HEK293 (cell line): ENCODE data around the gene RAET1E.

Experiments
- CTCF ChIA-PET: fragments of 350-600 bp; formaldehyde crosslinking; extraction: SDS; loops from one replicate; lab custom pipeline; 2021; ENCODE audit warnings: antibody characterized with exemption; lab: Yijun Ruan, JAX
- POLR2A ChIA-PET: fragments of 300-600 bp; formaldehyde crosslinking; extraction: SDS; loops from one replicate; lab custom pipeline; 2020; ENCODE audit warnings: antibody characterized with exemption, inconsistent platforms; lab: Yijun Ruan, JAX
- H3K27ac ChIP-seq: fragments of 200-500 bp; sonication (Bioruptor generic); 2 replicates; pipeline ENCODE4 v1.5.1; 2014; ENCODE audit warnings: low read depth, low read length, control low read depth, inconsistent platforms; ENCODE audit errors: extremely low read depth
- H3K36me3 ChIP-seq, 2 experiments: fragments of 200-500 bp in 1 of 2; sonication (Bioruptor generic) in 1 of 2; 1 replicate in 1 of 2; 2 replicates in 1 of 2; pipeline ENCODE4 v1.5.1; 2014 to 2017; ENCODE audit warnings: inconsistent platforms in 2 of 2, low read length in 2 of 2; ENCODE audit not compliant: control insufficient read depth in 2 of 2, insufficient read depth in 1 of 2
- H3K4me1 ChIP-seq: fragments of 200-500 bp; sonication (Bioruptor generic); 2 replicates; pipeline ENCODE4 v1.5.1; 2014; ENCODE audit warnings: mild to moderate bottlenecking, low read length, inconsistent platforms; ENCODE audit not compliant: control insufficient read depth, insufficient read depth
- H3K4me3 ChIP-seq: 2 replicates; pipeline ENCODE4 v1.5.1; 2011; ENCODE audit warnings: low read depth, mild to moderate bottlenecking, control low read depth, low read length, moderate library complexity
- H3K9me3 ChIP-seq: fragments of 200-500 bp; sonication (Bioruptor generic); 2 replicates; pipeline ENCODE4 v1.5.1; 2014; ENCODE audit warnings: low read depth, low read length, inconsistent platforms; ENCODE audit not compliant: control insufficient read depth, insufficient read depth
- KLF9 ChIP-seq: fragments of 450-650 bp; formaldehyde crosslinking; IDR thresholded peaks from 2 replicates; pipeline ENCODE4 v1.5.1; 2016; ENCODE audit warnings: missing biosample characterization, missing genetic modification characterization, low read depth
- YY1 ChIP-seq: fragments of 450-650 bp; formaldehyde crosslinking; IDR thresholded peaks from 2 replicates; pipeline ENCODE4 v1.5.1; 2018; ENCODE audit warnings: missing biosample characterization, missing genetic modification characterization
- ZBTB1 ChIP-seq: fragments of 450-650 bp; formaldehyde crosslinking; IDR thresholded peaks from 2 replicates; pipeline ENCODE4 v1.5.1; 2016; ENCODE audit warnings: missing biosample characterization, missing genetic modification characterization
- ZIC2 ChIP-seq: fragments of 450-650 bp; formaldehyde crosslinking; IDR thresholded peaks from 2 replicates; pipeline ENCODE4 v1.5.1; 2016; ENCODE audit warnings: missing biosample characterization, missing genetic modification characterization
- ZNF132 ChIP-seq: fragments of 450-650 bp; formaldehyde crosslinking; IDR thresholded peaks from 2 replicates; pipeline ENCODE4 v1.5.1; 2017; ENCODE audit warnings: missing biosample characterization, missing genetic modification characterization, borderline replicate concordance
- ZNF155 ChIP-seq: fragments of 450-650 bp; formaldehyde crosslinking; IDR thresholded peaks from 2 replicates; pipeline ENCODE4 v1.5.1; 2016; ENCODE audit warnings: missing biosample characterization, missing genetic modification characterization
- ZNF184 ChIP-seq: fragments of 450-650 bp; IDR thresholded peaks from 2 replicates; pipeline ENCODE4 v1.5.1; 2018; ENCODE audit warnings: missing biosample characterization, mild to moderate bottlenecking, missing genetic modification characterization
- ZNF239 ChIP-seq: fragments of 450-650 bp; formaldehyde crosslinking; IDR thresholded peaks from 2 replicates; pipeline ENCODE4 v1.5.1; 2016; ENCODE audit warnings: missing biosample characterization, missing genetic modification characterization
- ZNF302 ChIP-seq: fragments of 450-650 bp; formaldehyde crosslinking; IDR thresholded peaks from 2 replicates; pipeline ENCODE4 v1.5.1; 2016; ENCODE audit warnings: missing biosample characterization, missing genetic modification characterization, low read depth
- ZNF354C ChIP-seq: fragments of 450-650 bp; formaldehyde crosslinking; IDR thresholded peaks from 2 replicates; pipeline ENCODE4 v1.5.1; 2016; ENCODE audit warnings: missing biosample characterization, missing genetic modification characterization, low read depth, borderline replicate concordance
- ZNF394 ChIP-seq: fragments of 450-650 bp; formaldehyde crosslinking; IDR thresholded peaks from 2 replicates; pipeline ENCODE4 v1.5.1; 2016; ENCODE audit warnings: missing biosample characterization, missing genetic modification characterization, mild to moderate bottlenecking, moderate library complexity, borderline replicate concordance
- ZNF416 ChIP-seq: fragments of 450-650 bp; formaldehyde crosslinking; IDR thresholded peaks from 2 replicates; pipeline ENCODE4 v1.5.1; 2016; ENCODE audit warnings: missing biosample characterization, missing genetic modification characterization
- ZNF48 ChIP-seq: fragments of 450-650 bp; formaldehyde crosslinking; IDR thresholded peaks from 2 replicates; pipeline ENCODE4 v1.5.1; 2016; ENCODE audit warnings: missing biosample characterization, missing genetic modification characterization
- ZNF501 ChIP-seq: fragments of 450-650 bp; formaldehyde crosslinking; IDR thresholded peaks from 2 replicates; pipeline ENCODE4 v1.5.1; 2016; ENCODE audit warnings: missing biosample characterization, missing genetic modification characterization
- ZNF510 ChIP-seq: fragments of 450-650 bp; formaldehyde crosslinking; IDR thresholded peaks from 2 replicates; pipeline ENCODE4 v1.5.1; 2018; ENCODE audit warnings: mild to moderate bottlenecking, missing genetic modification characterization, missing biosample characterization; ENCODE audit not compliant: insufficient replicate concordance
- ZNF530 ChIP-seq: fragments of 450-650 bp; formaldehyde crosslinking; IDR thresholded peaks from 2 replicates; pipeline ENCODE4 v1.5.1; 2016; ENCODE audit warnings: low read depth, missing biosample characterization, missing genetic modification characterization
- ZNF560 ChIP-seq: fragments of 450-650 bp; formaldehyde crosslinking; IDR thresholded peaks from 2 replicates; pipeline ENCODE4 v1.5.1; 2017; ENCODE audit warnings: missing biosample characterization, missing genetic modification characterization, borderline replicate concordance
- ZNF561 ChIP-seq: fragments of 450-650 bp; IDR thresholded peaks from 2 replicates; pipeline ENCODE4 v1.5.1; 2018; ENCODE audit warnings: missing biosample characterization, missing genetic modification characterization, borderline replicate concordance
- ZNF624 ChIP-seq: fragments of 450-650 bp; formaldehyde crosslinking; IDR thresholded peaks from 2 replicates; pipeline ENCODE4 v1.5.1; 2017; ENCODE audit warnings: missing biosample characterization, missing genetic modification characterization
- ZNF677 ChIP-seq: fragments of 450-650 bp; IDR thresholded peaks from 2 replicates; pipeline ENCODE4 v1.5.0; 2018; ENCODE audit warnings: missing biosample characterization, mild to moderate bottlenecking, missing genetic modification characterization, moderate library complexity
- ZNF830 ChIP-seq: fragments of 450-650 bp; IDR thresholded peaks from 2 replicates; pipeline ENCODE4 v1.5.0; 2018; ENCODE audit warnings: missing biosample characterization, missing genetic modification characterization, low read depth, mild to moderate bottlenecking, moderate library complexity
- TF ChIP-seq, protein P1 (sequence below): fragments of 450-650 bp; formaldehyde crosslinking; IDR thresholded peaks from 2 replicates; pipeline ENCODE4 v1.5.1; 2016; ENCODE audit warnings: missing biosample characterization, missing genetic modification characterization
- TF ChIP-seq, protein P2 (sequence below): fragments of 450-650 bp; formaldehyde crosslinking; IDR thresholded peaks from 2 replicates; pipeline ENCODE4 v1.5.1; 2017; ENCODE audit warnings: missing biosample characterization, missing genetic modification characterization
- TF ChIP-seq, protein P3 (sequence below): fragments of 450-650 bp; formaldehyde crosslinking; IDR thresholded peaks from 2 replicates; pipeline ENCODE4 v1.5.1; 2016; ENCODE audit warnings: missing biosample characterization, missing genetic modification characterization
- TF ChIP-seq, protein P4 (sequence below): fragments of 450-650 bp; formaldehyde crosslinking; optimal IDR thresholded peaks from 2 replicates; pipeline ENCODE3; 2016; ENCODE audit warnings: missing biosample characterization, mild to moderate bottlenecking, missing genetic modification characterization
- TF ChIP-seq, protein P5 (sequence below): fragments of 450-650 bp; formaldehyde crosslinking; IDR thresholded peaks from 2 replicates; pipeline ENCODE4 v1.5.1; 2016; ENCODE audit warnings: missing biosample characterization, missing genetic modification characterization, borderline replicate concordance
- TF ChIP-seq, protein P6 (sequence below): fragments of 450-650 bp; formaldehyde crosslinking; IDR thresholded peaks from 2 replicates; pipeline ENCODE4 v1.5.1; 2016; ENCODE audit warnings: missing biosample characterization, missing genetic modification characterization

Gene RAET1E

DNA sequence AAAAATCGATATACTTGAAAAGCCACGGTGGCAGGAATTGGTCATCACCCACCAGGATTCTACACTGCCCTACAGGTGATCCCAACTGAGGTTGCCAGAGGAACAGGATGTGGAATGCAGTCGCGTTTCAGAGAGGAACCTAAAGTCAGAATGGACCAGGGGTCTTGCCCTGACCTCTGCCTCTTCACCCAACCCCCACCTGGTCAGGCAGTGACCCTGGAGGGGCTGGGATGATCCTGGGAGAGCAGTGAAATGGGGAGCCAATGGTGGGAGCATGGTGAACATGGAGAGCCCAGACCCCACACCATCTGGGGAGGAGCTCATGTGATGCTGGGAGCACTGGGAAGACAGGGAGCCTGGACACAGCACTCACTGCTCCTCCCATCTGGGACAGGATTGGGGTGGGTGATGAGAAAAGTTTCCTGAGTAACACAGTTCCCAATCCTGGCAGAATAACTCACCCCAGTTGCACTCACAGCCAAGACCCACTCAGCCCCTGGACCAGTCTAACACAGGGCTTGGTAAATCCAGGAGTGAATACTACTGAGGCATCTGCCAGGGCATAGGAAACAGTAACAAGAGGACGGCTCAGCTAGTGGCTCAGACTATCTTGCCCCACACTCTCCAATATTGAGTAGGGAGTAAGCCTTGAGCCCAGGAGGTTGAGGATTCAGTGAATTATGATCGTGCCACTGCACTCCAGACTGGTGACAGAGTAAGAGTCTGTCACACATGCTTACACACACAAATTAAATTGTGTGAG, 42.2 kb upstream of the RAET1E start:
- H3K36me3 ChIP-seq, result no peaks in the 10 kb centered on the region
- no peaks in the 10 kb centered on the region for H3K4me1 ChIP-seq
- ChIA-PET POLR2A (interaction anchor here (1.3 kb wide), 1 partner anchor 24 kb away, joined by 4 read pairs; the partner anchor contains the start of gene ULBP1), CTCF (interaction anchor here (0.5 to 1.9 kb wide), 10 partner anchors 10 to 1182 kb away, joined by 3 to 8 read pairs (median 4); no protein-coding TSS in a partner anchor)
- TF ChIP-seq ZNF530 (no peak), ZNF132 (tag by site-specific recombination) (no peak), YY1 (tag by site-specific recombination) (no peak), ZNF624 (tag by site-specific recombination) (no peak), ZNF155 (no peak), ZNF510 (tag by site-specific recombination) (no peak), ZNF560 (tag by site-specific recombination) (no peak), ZIC2 (tag by site-specific recombination) (no peak), ZNF302 (tag by site-specific recombination) (no peak), KLF9 (no peak), ZNF830 (no peak), ZNF561 (tag by site-specific recombination) (no peak), ZNF501 (no peak)
- TF ChIP-seq, protein P1, sequence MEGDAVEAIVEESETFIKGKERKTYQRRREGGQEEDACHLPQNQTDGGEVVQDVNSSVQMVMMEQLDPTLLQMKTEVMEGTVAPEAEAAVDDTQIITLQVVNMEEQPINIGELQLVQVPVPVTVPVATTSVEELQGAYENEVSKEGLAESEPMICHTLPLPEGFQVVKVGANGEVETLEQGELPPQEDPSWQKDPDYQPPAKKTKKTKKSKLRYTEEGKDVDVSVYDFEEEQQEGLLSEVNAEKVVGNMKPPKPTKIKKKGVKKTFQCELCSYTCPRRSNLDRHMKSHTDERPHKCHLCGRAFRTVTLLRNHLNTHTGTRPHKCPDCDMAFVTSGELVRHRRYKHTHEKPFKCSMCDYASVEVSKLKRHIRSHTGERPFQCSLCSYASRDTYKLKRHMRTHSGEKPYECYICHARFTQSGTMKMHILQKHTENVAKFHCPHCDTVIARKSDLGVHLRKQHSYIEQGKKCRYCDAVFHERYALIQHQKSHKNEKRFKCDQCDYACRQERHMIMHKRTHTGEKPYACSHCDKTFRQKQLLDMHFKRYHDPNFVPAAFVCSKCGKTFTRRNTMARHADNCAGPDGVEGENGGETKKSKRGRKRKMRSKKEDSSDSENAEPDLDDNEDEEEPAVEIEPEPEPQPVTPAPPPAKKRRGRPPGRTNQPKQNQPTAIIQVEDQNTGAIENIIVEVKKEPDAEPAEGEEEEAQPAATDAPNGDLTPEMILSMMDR (tag by site-specific recombination), result no peak
- TF ChIP-seq, protein P2, sequence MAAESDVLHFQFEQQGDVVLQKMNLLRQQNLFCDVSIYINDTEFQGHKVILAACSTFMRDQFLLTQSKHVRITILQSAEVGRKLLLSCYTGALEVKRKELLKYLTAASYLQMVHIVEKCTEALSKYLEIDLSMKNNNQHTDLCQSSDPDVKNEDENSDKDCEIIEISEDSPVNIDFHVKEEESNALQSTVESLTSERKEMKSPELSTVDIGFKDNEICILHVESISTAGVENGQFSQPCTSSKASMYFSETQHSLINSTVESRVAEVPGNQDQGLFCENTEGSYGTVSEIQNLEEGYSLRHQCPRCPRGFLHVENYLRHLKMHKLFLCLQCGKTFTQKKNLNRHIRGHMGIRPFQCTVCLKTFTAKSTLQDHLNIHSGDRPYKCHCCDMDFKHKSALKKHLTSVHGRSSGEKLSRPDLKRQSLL (tag by site-specific recombination), result no peak
- TF ChIP-seq, protein P3, sequence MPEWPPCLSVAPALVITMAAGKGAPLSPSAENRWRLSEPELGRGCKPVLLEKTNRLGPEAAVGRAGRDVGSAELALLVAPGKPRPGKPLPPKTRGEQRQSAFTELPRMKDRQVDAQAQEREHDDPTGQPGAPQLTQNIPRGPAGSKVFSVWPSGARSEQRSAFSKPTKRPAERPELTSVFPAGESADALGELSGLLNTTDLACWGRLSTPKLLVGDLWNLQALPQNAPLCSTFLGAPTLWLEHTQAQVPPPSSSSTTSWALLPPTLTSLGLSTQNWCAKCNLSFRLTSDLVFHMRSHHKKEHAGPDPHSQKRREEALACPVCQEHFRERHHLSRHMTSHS (tag by site-specific recombination), result no peak
- TF ChIP-seq, all 188 proteins: peak for 0
- no peaks in the 10 kb centered on the region for H3K9me3 ChIP-seq
- H3K27ac ChIP-seq, result no peak overlapping the region
- no peak overlapping the region for H3K4me3 ChIP-seq

DNA sequence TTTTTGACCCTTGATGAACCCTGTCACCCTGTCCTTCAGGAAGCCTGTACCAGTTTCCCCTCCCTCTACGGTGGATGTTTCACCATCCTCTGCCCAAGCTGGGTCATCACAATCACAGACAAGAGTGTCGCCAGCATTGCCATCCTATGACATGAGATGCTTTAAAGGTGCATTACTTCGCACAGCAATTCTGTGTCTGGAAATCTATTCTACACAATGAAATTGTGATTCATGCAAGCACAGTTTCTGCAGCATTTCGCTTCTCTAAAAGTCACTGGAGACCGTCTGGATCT, 41.4 kb upstream of the RAET1E start:
- POLR2A ChIA-PET, result no interaction called here
- TF ChIP-seq ZNF677 (tag by site-specific recombination), result no peak
- TF ChIP-seq ZBTB1 (tag by site-specific recombination), result no peak
- no peak for TF ChIP-seq ZNF416 (tag by site-specific recombination)
- TF ChIP-seq, protein P4, sequence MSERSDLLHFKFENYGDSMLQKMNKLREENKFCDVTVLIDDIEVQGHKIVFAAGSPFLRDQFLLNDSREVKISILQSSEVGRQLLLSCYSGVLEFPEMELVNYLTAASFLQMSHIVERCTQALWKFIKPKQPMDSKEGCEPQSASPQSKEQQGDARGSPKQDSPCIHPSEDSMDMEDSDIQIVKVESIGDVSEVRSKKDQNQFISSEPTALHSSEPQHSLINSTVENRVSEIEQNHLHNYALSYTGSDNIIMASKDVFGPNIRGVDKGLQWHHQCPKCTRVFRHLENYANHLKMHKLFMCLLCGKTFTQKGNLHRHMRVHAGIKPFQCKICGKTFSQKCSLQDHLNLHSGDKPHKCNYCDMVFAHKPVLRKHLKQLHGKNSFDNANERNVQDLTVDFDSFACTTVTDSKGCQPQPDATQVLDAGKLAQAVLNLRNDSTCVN (tag by site-specific recombination), result no peak
- no peak for TF ChIP-seq ZNF394
- TF ChIP-seq, protein P5, sequence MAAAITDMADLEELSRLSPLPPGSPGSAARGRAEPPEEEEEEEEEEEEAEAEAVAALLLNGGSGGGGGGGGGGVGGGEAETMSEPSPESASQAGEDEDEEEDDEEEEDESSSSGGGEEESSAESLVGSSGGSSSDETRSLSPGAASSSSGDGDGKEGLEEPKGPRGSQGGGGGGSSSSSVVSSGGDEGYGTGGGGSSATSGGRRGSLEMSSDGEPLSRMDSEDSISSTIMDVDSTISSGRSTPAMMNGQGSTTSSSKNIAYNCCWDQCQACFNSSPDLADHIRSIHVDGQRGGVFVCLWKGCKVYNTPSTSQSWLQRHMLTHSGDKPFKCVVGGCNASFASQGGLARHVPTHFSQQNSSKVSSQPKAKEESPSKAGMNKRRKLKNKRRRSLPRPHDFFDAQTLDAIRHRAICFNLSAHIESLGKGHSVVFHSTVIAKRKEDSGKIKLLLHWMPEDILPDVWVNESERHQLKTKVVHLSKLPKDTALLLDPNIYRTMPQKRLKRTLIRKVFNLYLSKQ (tag by site-specific recombination), result no peak
- no peak for TF ChIP-seq ZNF184 (tag by site-specific recombination)
- TF ChIP-seq ZNF354C (tag by site-specific recombination), result no peak
- no peak for TF ChIP-seq ZNF48 (tag by site-specific recombination)
- TF ChIP-seq, protein P6, sequence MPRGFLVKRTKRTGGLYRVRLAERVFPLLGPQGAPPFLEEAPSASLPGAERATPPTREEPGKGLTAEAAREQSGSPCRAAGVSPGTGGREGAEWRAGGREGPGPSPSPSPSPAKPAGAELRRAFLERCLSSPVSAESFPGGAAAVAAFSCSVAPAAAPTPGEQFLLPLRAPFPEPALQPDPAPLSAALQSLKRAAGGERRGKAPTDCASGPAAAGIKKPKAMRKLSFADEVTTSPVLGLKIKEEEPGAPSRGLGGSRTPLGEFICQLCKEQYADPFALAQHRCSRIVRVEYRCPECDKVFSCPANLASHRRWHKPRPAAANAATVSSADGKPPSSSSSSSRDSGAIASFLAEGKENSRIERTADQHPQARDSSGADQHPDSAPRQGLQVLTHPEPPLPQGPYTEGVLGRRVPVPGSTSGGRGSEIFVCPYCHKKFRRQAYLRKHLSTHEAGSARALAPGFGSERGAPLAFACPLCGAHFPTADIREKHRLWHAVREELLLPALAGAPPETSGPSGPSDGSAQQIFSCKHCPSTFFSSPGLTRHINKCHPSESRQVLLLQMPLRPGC (tag by site-specific recombination), result no peak
- TF ChIP-seq ZNF239 (tag by site-specific recombination), result no peak
- H3K36me3 ChIP-seq, result no peaks in the 10 kb centered on the region
- H3K9me3 ChIP-seq, result no peaks in the 10 kb centered on the region
- CTCF ChIA-PET, result interaction anchor here (0.6 kb wide), 1 partner anchor 879 kb away, joined by 6 read pairs; no protein-coding TSS in a partner anchor
- no peak overlapping the region for H3K27ac ChIP-seq
- no peak overlapping the region for H3K4me3 ChIP-seq
- no peaks in the 10 kb centered on the region for H3K4me1 ChIP-seq
